ENCODE results near the gene INSM1. TPM values are rescaled to one million over a fixed set of nuclear protein-coding genes. Genes with fewer than 3 reads are reported as not detected.
"Not testable (repeated sequence)": the region's sequence is repeated elsewhere in the genome, so short reads cannot be mapped to it uniquely, and the experiment has no call there.

The INSM1 gene
- total RNA-seq, 4 donors from 2014 or later, result 0.11 to 0.19 TPM; not detected in 2

- H3K4me3 ChIP-seq (ENCODE audit: low read depth, poor library complexity, severe bottlenecking), result no peak overlapping the region
- intact Hi-C loops (cut with DNase I; ENCODE audit: low total_unique reads), result no loop called here
- DNase-seq (ENCODE audit: low spot score in 2 of 2), result no peak
- TF ChIP-seq CTCF (IDR thresholded peaks at IDR 0.05) (no peak), POLR2A (IDR thresholded peaks at IDR 0.05) (no peak)
- 74 to 76% methylated on average over 3 of the region's 3 CpGs for WGBS, 2 donors
Measured at GRCh38 chr20:20353576-20353975, 14.3 kb upstream of the INSM1 start.

- DNase-seq (ENCODE audit: low spot score in 2 of 2); H3K4me3 ChIP-seq (ENCODE audit: low read depth, poor library complexity, severe bottlenecking); intact Hi-C loops (cut with DNase I; ENCODE audit: low total_unique reads): not testable (repeated sequence)
Measured at GRCh38 chr20:20355503-20355902, 12.4 kb upstream of the INSM1 start.

- DNase-seq (ENCODE audit: low spot score in 2 of 2), result no peak
- TF ChIP-seq CTCF (IDR thresholded peaks at IDR 0.05) (no peak), POLR2A (IDR thresholded peaks at IDR 0.05) (no peak)
- intact Hi-C loops (cut with DNase I; ENCODE audit: low total_unique reads), result no loop called here
- H3K4me3 ChIP-seq (ENCODE audit: low read depth, poor library complexity, severe bottlenecking), result no peak overlapping the region
Measured at GRCh38 chr20:20358801-20359200, 9.1 kb upstream of the INSM1 start.

GRCh38 chr20:20359628-20360027 lies 8.3 kb upstream of the INSM1 start:
- intact Hi-C loops (cut with DNase I; ENCODE audit: low total_unique reads), result loop anchor here (10.0 kb wide), 1 partner anchor 215 kb away; no protein-coding TSS in a partner anchor
- no peak for TF ChIP-seq POLR2A (IDR thresholded peaks at IDR 0.05)
- TF ChIP-seq CTCF (IDR thresholded peaks at IDR 0.05), result no peak
- no peak overlapping the region for H3K4me3 ChIP-seq (ENCODE audit: low read depth, poor library complexity, severe bottlenecking)
- WGBS, 2 donors, result 76 to 84% methylated on average over 6 of the region's 6 CpGs
- peak in 1 of 2 donors; percentile 15 for DNase-seq (ENCODE audit: low spot score in 2 of 2)

- no peak for TF ChIP-seq POLR2A (IDR thresholded peaks at IDR 0.05)
- TF ChIP-seq CTCF (IDR thresholded peaks at IDR 0.05), result no peak
- 2% methylated on average over 6 of the region's 6 CpGs for WGBS, 2 donors
- H3K4me3 ChIP-seq (ENCODE audit: low read depth, poor library complexity, severe bottlenecking), result no peak overlapping the region
- intact Hi-C loops (cut with DNase I; ENCODE audit: low total_unique reads), result loop anchor here (10.0 kb wide), 1 partner anchor 214 kb away; no protein-coding TSS in a partner anchor
- DNase-seq (ENCODE audit: low spot score in 2 of 2), result no peak
Measured at GRCh38 chr20:20360464-20360863, 7.4 kb upstream of the INSM1 start.

- H3K4me3 ChIP-seq (ENCODE audit: low read depth, poor library complexity, severe bottlenecking), result no peak overlapping the region
- 1 to 9% methylated on average over 17 of the region's 17 CpGs for WGBS, 2 donors
- no peak for TF ChIP-seq POLR2A (IDR thresholded peaks at IDR 0.05)
- no peak for TF ChIP-seq CTCF (IDR thresholded peaks at IDR 0.05)
- no peak for DNase-seq (ENCODE audit: low spot score in 2 of 2)
- intact Hi-C loops (cut with DNase I; ENCODE audit: low total_unique reads), result loop anchor here (10.0 kb wide), 1 partner anchor 212 kb away; no protein-coding TSS in a partner anchor
Measured at GRCh38 chr20:20362774-20363433, 5.0 kb upstream of the INSM1 start.
